WERI-Rb-1 (cell line): ENCODE results near the gene TTC22.

Experiments
- DNase-seq: peaks from one replicate; pipeline ENCODE4 v3.0.0-alpha.2; 2020
- H3K27ac ChIP-seq: fragments of 250-450 bp; sonication (Bioruptor Pico); 2 replicates; pipeline ENCODE4 v1.5.1; 2020; ENCODE audit warnings: mild to moderate bottlenecking, moderate library complexity
- H3K27me3 ChIP-seq: fragments of 250-450 bp; sonication (Bioruptor Pico); 2 replicates; pipeline ENCODE4 v1.5.1; 2021; ENCODE audit warnings: mild to moderate bottlenecking, low read depth, moderate library complexity; ENCODE audit not compliant: insufficient read depth, severe bottlenecking
- H3K36me3 ChIP-seq: fragments of 250-450 bp; sonication (Bioruptor Pico); 2 replicates; pipeline ENCODE4 v1.5.1; 2020; ENCODE audit warnings: mild to moderate bottlenecking, moderate library complexity
- H3K4me3 ChIP-seq: 2 replicates; pipeline ENCODE4 v1.5.1; 2011; ENCODE audit warnings: low read depth, mild to moderate bottlenecking, control low read depth, low read length
- H3K9me3 ChIP-seq: fragments of 250-450 bp; sonication (Bioruptor Pico); 2 replicates; pipeline ENCODE4 v1.5.1; 2021; ENCODE audit warnings: mild to moderate bottlenecking, moderate library complexity; ENCODE audit not compliant: severe bottlenecking
- CTCF ChIP-seq: IDR thresholded peaks from 2 replicates; pipeline ENCODE4 v1.5.1; 2011; ENCODE audit warnings: low read depth, mild to moderate bottlenecking, control low read depth, inconsistent platforms, low read length

Gene TTC22

GRCh38 chr1:54744696-54745095 lies 56.4 kb downstream of the TTC22 start:
- DNase-seq: no peak
- H3K36me3 ChIP-seq: peaks cover 20% of the 10 kb centered on the region
- no peak overlapping the region for H3K4me3 ChIP-seq
- no peak overlapping the region for H3K27ac ChIP-seq
- H3K9me3 ChIP-seq: no peaks in the 10 kb centered on the region
- no peaks in the 10 kb centered on the region for H3K27me3 ChIP-seq
- no peak for TF ChIP-seq CTCF

- peaks cover 26% of the 10 kb centered on the region for H3K36me3 ChIP-seq
- no peak overlapping the region for H3K4me3 ChIP-seq
- H3K27me3 ChIP-seq: no peaks in the 10 kb centered on the region
- no peaks in the 10 kb centered on the region for H3K9me3 ChIP-seq
- TF ChIP-seq CTCF: no peak
- no peak for DNase-seq
- no peak overlapping the region for H3K27ac ChIP-seq
Measured at GRCh38 chr1:54743416-54744226, 57.5 kb downstream of the TTC22 start.

- H3K27me3 ChIP-seq: no peaks in the 10 kb centered on the region
- H3K9me3 ChIP-seq: no peaks in the 10 kb centered on the region
- no peak overlapping the region for H3K27ac ChIP-seq
- no peak overlapping the region for H3K4me3 ChIP-seq
- peaks cover 38% of the 10 kb centered on the region for H3K36me3 ChIP-seq
- DNase-seq: no peak
- TF ChIP-seq CTCF: no peak
Measured at GRCh38 chr1:54742282-54742681, 58.8 kb downstream of the TTC22 start.

- no peak overlapping the region for H3K27ac ChIP-seq
- H3K36me3 ChIP-seq: peaks cover 40% of the 10 kb centered on the region
- no peaks in the 10 kb centered on the region for H3K27me3 ChIP-seq
Measured at GRCh38 chr1:54741531-54741930, 59.6 kb downstream of the TTC22 start.

GRCh38 chr1:54738244-54738643 lies 62.9 kb downstream of the TTC22 start:
- Histone ChIP-seq H3K9me3 (no peaks in the 10 kb centered on the region), H3K27me3 (no peaks in the 10 kb centered on the region), H3K27ac (no peak overlapping the region), H3K4me3 (no peak overlapping the region), H3K36me3 (peaks cover 52% of the 10 kb centered on the region)
- DNase-seq: no peak
- TF ChIP-seq CTCF: no peak

More at GRCh38 chr1:54741531-54741930, 59.6 kb downstream of the TTC22 start:
- no peak overlapping the region for H3K4me3 ChIP-seq
- H3K9me3 ChIP-seq: no peaks in the 10 kb centered on the region
- TF ChIP-seq CTCF: no peak
- DNase-seq: no peak

GRCh38 chr1:54736685-54737084 lies 64.4 kb downstream of the TTC22 start:
- peaks cover 49% of the 10 kb centered on the region for H3K36me3 ChIP-seq
- TF ChIP-seq CTCF: no peak
- no peak overlapping the region for H3K4me3 ChIP-seq
- DNase-seq: no peak
- H3K27ac ChIP-seq: no peak overlapping the region
- H3K27me3 ChIP-seq: no peaks in the 10 kb centered on the region
- no peaks in the 10 kb centered on the region for H3K9me3 ChIP-seq
